SK-N-SH treated with all-trans-retinoic acid at 6 μM for 48 hours (cell line): ENCODE data around the gene NYAP1.
"Not testable (repeated sequence)": the region's sequence is repeated elsewhere in the genome, so short reads cannot be mapped to it uniquely, and the experiment has no call there.

Source experiments
- ATAC-seq: fragments of 200-7000 bp; cut with Tn5 transposase; 3 replicates; pipeline ENCODE4 v1.9.1; 2020; ENCODE audit warnings: mild to moderate bottlenecking, moderate library complexity
- ARNTL ChIP-seq: fragments of 450-650 bp; formaldehyde crosslinking; IDR thresholded peaks from 2 replicates; pipeline ENCODE4 v1.5.0; 2020; ENCODE audit warnings: low read depth, mild to moderate bottlenecking, moderate library complexity, borderline replicate concordance
- BACH2 ChIP-seq: fragments of 250-450 bp; sonication (Bioruptor Pico); IDR thresholded peaks from 2 replicates; pipeline ENCODE4 v1.9.0; 2021; ENCODE audit warnings: mild to moderate bottlenecking, borderline replicate concordance
- ESRRG ChIP-seq: fragments of 250-450 bp; sonication (Bioruptor Pico); IDR thresholded peaks from 2 replicates; pipeline ENCODE4 v1.6.1; 2021; ENCODE audit warnings: mild to moderate bottlenecking
- GLIS3 ChIP-seq: fragments of 250-450 bp; sonication (Bioruptor Pico); IDR thresholded peaks from 2 replicates; pipeline ENCODE4 v1.5.0; 2020; ENCODE audit warnings: mild to moderate bottlenecking, moderate library complexity
- ISL1 ChIP-seq: fragments of 250-450 bp; sonication (Bioruptor Pico); IDR thresholded peaks from 2 replicates; pipeline ENCODE4 v2.1.2; 2022; ENCODE audit warnings: mild to moderate bottlenecking, moderate library complexity
- OSR1 ChIP-seq: fragments of 250-450 bp; sonication (Bioruptor Pico); IDR thresholded peaks from 2 replicates; pipeline ENCODE4 v1.8.0; 2022; ENCODE audit warnings: moderate library complexity, mild to moderate bottlenecking, inconsistent platforms
- PPARA ChIP-seq: fragments of 250-450 bp; sonication (Bioruptor Pico); IDR thresholded peaks from 2 replicates; pipeline ENCODE4 v1.5.0; 2020; ENCODE audit warnings: mild to moderate bottlenecking, borderline replicate concordance
- RARB ChIP-seq: fragments of 250-450 bp; sonication (Bioruptor Pico); IDR thresholded peaks from 2 replicates; pipeline ENCODE4 v1.8.0; 2021; ENCODE audit warnings: mild to moderate bottlenecking, moderate library complexity
- SNAI2 ChIP-seq: fragments of 250-450 bp; sonication (Bioruptor Pico); IDR thresholded peaks from 2 replicates; pipeline ENCODE4 v1.5.0; 2020; ENCODE audit warnings: mild to moderate bottlenecking, moderate library complexity
- TCF4 ChIP-seq: fragments of 250-450 bp; sonication (Bioruptor Pico); IDR thresholded peaks from 2 replicates; pipeline ENCODE4 v1.8.0; 2021; ENCODE audit warnings: mild to moderate bottlenecking, moderate library complexity, borderline replicate concordance
- ZC3H10 ChIP-seq: fragments of 250-450 bp; sonication (Bioruptor Pico); IDR thresholded peaks from 2 replicates; pipeline ENCODE4 v1.5.1; 2021; ENCODE audit warnings: mild to moderate bottlenecking, moderate library complexity
- ZFP3 ChIP-seq: fragments of 250-450 bp; sonication (Bioruptor Pico); IDR thresholded peaks from 2 replicates; pipeline ENCODE4 v1.5.0; 2020; ENCODE audit warnings: mild to moderate bottlenecking, moderate library complexity
- ZFP30 ChIP-seq: fragments of 450-650 bp; formaldehyde crosslinking; IDR thresholded peaks from 2 replicates; pipeline ENCODE4 v1.5.0; 2022; ENCODE audit warnings: mild to moderate bottlenecking, moderate library complexity
- ZNF565 ChIP-seq: fragments of 450-650 bp; formaldehyde crosslinking; conservative IDR thresholded peaks from 2 replicates; pipeline ENCODE4 v1.5.0; 2020; ENCODE audit warnings: low read depth, mild to moderate bottlenecking, moderate library complexity
- ZNF70 ChIP-seq: fragments of 450-650 bp; formaldehyde crosslinking; IDR thresholded peaks from 2 replicates; pipeline ENCODE4 v1.5.0; 2020; ENCODE audit warnings: mild to moderate bottlenecking, moderate library complexity
- ZNF8 ChIP-seq: fragments of 450-650 bp; formaldehyde crosslinking; IDR thresholded peaks from 2 replicates; pipeline ENCODE4 v1.5.0; 2020; ENCODE audit warnings: mild to moderate bottlenecking, moderate library complexity
- TF ChIP-seq, protein P1 (sequence below): fragments of 250-450 bp; sonication (Bioruptor Pico); IDR thresholded peaks from 2 replicates; pipeline ENCODE4 v1.5.1; 2021; ENCODE audit warnings: mild to moderate bottlenecking, moderate library complexity
- TF ChIP-seq, protein P2 (sequence below): fragments of 250-450 bp; sonication (Bioruptor Pico); IDR thresholded peaks from 2 replicates; pipeline ENCODE4 v1.8.0; 2021; ENCODE audit warnings: low read depth, mild to moderate bottlenecking, moderate library complexity, borderline replicate concordance
- TF ChIP-seq, protein P3 (sequence below): fragments of 250-450 bp; sonication (Bioruptor Pico); IDR thresholded peaks from 2 replicates; pipeline ENCODE4 v1.5.0; 2020; ENCODE audit warnings: mild to moderate bottlenecking, moderate library complexity
- TF ChIP-seq, protein P4 (sequence below): fragments of 250-450 bp; sonication (Bioruptor Pico); IDR thresholded peaks from 2 replicates; pipeline ENCODE4 v1.5.1; 2020; ENCODE audit warnings: low read depth, mild to moderate bottlenecking, moderate library complexity
- TF ChIP-seq, protein P5 (sequence below): fragments of 250-450 bp; sonication (Bioruptor Pico); IDR thresholded peaks from 2 replicates; pipeline ENCODE4 v1.8.0; 2020; ENCODE audit warnings: mild to moderate bottlenecking, moderate library complexity, borderline replicate concordance

Gene NYAP1

DNA sequence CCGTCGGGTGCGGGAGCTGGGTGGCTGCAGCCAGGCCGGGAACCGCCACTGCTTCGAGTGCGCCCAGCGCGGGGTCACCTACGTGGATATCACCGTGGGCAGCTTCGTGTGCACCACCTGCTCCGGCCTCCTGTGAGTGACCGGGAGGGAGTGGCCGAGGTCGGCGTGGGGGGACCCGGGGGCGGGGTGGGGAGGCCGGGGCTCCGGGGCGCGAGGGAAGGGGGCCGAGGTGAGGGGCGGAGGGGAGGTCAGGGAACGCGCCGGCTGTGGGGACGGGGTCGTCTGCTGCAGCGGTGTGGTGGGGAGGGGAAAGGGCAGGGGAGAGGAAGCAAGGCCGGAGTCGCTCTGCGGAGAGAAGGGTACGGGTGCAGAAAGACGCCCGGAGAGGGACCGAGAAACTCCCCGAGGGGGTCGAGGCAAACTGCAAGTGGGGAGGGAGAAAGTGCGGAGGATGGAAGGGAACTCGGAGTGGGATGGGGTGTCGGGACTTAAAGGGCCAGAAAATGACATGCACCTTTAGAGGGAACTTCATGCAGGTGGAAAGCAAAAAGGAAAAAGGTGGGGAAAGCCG, 55.8 kb downstream of the NYAP1 start:
- TF ChIP-seq ZC3H10 (CRISPR knock-in tag) (no peak), ISL1 (CRISPR knock-in tag) (no peak), BACH2 (CRISPR knock-in tag) (no peak), ARNTL (CRISPR knock-in tag) (no peak), ZNF8 (no peak), GLIS3 (CRISPR knock-in tag) (no peak), ESRRG (no peak)
- TF ChIP-seq, protein P1, sequence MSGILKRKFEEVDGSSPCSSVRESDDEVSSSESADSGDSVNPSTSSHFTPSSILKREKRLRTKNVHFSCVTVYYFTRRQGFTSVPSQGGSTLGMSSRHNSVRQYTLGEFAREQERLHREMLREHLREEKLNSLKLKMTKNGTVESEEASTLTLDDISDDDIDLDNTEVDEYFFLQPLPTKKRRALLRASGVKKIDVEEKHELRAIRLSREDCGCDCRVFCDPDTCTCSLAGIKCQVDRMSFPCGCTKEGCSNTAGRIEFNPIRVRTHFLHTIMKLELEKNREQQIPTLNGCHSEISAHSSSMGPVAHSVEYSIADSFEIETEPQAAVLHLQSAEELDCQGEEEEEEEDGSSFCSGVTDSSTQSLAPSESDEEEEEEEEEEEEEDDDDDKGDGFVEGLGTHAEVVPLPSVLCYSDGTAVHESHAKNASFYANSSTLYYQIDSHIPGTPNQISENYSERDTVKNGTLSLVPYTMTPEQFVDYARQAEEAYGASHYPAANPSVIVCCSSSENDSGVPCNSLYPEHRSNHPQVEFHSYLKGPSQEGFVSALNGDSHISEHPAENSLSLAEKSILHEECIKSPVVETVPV (CRISPR knock-in tag), result no peak
- TF ChIP-seq, protein P2, sequence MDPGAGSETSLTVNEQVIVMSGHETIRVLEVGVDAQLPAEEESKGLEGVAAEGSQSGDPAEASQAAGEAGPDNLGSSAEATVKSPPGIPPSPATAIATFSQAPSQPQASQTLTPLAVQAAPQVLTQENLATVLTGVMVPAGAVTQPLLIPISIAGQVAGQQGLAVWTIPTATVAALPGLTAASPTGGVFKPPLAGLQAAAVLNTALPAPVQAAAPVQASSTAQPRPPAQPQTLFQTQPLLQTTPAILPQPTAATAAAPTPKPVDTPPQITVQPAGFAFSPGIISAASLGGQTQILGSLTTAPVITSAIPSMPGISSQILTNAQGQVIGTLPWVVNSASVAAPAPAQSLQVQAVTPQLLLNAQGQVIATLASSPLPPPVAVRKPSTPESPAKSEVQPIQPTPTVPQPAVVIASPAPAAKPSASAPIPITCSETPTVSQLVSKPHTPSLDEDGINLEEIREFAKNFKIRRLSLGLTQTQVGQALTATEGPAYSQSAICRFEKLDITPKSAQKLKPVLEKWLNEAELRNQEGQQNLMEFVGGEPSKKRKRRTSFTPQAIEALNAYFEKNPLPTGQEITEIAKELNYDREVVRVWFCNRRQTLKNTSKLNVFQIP (CRISPR knock-in tag), result no peak
- ATAC-seq, result no peak

DNA sequence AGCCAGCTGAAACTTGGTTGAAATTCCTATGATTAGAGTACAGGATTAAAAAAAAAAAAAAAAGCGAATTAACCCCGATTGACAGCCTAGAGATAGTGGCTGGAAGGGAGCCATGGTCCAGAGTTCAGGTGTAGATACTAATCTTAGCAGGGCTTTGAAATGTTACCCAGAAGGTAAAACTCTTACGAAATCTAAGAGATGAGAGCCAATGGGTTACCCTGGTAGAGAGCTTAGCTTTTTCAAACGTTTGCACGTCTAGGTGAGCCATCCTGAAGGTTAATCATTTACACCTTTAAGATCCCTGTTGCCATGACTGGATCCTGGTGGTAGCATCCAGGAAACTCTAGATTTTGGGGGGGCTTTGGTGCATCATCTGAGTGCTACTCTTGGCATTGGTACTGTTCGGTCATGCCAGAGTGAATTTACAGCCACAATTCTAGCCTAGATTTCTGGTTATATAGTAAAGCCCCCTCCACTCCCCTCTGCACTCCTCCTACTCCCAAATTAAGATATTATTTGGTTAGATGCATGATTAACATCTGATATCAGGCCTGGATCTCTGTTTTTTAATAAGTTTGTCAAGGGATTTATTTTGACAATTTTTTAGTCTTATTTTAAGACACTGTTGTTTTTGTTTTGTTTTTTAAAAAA, 56.5 kb downstream of the NYAP1 start:
- no peak for ATAC-seq
- TF ChIP-seq ZNF70 (CRISPR knock-in tag), result no peak
- TF ChIP-seq BACH2 (CRISPR knock-in tag), result no peak

DNA sequence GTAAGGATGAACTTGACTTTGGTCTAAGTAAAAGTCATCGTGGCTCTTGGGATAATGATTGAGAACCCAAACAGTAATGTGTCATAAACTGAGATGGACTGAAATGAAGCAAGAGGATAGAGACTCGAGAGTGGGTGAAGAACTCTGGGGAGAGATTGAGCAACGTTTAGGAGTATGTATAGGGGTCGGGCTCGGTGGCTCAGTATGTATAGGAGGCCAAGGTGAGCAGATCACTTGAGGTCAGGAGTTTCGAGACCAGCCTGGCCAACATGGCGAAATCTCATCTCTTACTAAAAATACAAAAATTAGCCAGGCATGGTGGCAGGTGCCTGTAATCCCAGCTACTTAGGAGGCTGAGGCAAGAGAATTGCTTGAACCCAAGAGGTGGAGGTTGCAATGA, 57.6 kb downstream of the NYAP1 start:
- ATAC-seq, result not testable (repeated sequence)

DNA sequence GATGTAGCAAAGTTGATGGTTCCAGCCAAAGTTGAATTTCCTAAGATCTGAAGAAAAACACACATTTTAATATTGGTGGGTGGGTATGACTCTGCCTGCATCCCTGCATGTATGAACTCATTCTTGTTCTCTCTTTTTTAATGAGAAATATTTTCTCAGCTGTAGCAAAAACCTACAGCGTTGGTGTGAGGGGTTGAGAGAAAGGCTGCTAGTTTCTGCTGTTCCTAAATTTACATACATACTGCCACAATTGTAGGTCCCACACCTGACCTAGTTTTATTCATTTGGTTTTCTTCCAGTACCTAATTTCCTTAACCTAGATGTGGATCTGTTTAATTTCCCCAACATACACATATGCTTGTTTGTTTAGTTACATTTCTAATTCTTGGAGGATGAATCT, 59.9 kb downstream of the NYAP1 start:
- ATAC-seq, result no peak
- TF ChIP-seq SNAI2 (CRISPR knock-in tag) (no peak), ARNTL (CRISPR knock-in tag) (no peak), ZNF8 (no peak), ZNF70 (CRISPR knock-in tag) (no peak), ZNF565 (CRISPR knock-in tag) (no peak), GLIS3 (CRISPR knock-in tag) (no peak), RARB (CRISPR knock-in tag) (no peak), TCF4 (no peak), ESRRG (no peak), ZFP30 (CRISPR knock-in tag) (no peak), BACH2 (CRISPR knock-in tag) (no peak), OSR1 (CRISPR knock-in tag) (no peak), ISL1 (CRISPR knock-in tag) (no peak), PPARA (CRISPR knock-in tag) (no peak), ZC3H10 (CRISPR knock-in tag) (no peak), ZFP3 (no peak)
- TF ChIP-seq, protein P3, sequence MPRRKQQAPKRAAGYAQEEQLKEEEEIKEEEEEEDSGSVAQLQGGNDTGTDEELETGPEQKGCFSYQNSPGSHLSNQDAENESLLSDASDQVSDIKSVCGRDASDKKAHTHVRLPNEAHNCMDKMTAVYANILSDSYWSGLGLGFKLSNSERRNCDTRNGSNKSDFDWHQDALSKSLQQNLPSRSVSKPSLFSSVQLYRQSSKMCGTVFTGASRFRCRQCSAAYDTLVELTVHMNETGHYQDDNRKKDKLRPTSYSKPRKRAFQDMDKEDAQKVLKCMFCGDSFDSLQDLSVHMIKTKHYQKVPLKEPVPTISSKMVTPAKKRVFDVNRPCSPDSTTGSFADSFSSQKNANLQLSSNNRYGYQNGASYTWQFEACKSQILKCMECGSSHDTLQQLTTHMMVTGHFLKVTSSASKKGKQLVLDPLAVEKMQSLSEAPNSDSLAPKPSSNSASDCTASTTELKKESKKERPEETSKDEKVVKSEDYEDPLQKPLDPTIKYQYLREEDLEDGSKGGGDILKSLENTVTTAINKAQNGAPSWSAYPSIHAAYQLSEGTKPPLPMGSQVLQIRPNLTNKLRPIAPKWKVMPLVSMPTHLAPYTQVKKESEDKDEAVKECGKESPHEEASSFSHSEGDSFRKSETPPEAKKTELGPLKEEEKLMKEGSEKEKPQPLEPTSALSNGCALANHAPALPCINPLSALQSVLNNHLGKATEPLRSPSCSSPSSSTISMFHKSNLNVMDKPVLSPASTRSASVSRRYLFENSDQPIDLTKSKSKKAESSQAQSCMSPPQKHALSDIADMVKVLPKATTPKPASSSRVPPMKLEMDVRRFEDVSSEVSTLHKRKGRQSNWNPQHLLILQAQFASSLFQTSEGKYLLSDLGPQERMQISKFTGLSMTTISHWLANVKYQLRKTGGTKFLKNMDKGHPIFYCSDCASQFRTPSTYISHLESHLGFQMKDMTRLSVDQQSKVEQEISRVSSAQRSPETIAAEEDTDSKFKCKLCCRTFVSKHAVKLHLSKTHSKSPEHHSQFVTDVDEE (CRISPR knock-in tag), result no peak
- TF ChIP-seq, protein P2 (CRISPR knock-in tag), result no peak
- TF ChIP-seq, protein P4, sequence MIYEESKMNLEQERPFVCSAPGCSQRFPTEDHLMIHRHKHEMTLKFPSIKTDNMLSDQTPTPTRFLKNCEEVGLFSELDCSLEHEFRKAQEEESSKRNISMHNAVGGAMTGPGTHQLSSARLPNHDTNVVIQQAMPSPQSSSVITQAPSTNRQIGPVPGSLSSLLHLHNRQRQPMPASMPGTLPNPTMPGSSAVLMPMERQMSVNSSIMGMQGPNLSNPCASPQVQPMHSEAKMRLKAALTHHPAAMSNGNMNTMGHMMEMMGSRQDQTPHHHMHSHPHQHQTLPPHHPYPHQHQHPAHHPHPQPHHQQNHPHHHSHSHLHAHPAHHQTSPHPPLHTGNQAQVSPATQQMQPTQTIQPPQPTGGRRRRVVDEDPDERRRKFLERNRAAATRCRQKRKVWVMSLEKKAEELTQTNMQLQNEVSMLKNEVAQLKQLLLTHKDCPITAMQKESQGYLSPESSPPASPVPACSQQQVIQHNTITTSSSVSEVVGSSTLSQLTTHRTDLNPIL, result no peak
- TF ChIP-seq, protein P5, sequence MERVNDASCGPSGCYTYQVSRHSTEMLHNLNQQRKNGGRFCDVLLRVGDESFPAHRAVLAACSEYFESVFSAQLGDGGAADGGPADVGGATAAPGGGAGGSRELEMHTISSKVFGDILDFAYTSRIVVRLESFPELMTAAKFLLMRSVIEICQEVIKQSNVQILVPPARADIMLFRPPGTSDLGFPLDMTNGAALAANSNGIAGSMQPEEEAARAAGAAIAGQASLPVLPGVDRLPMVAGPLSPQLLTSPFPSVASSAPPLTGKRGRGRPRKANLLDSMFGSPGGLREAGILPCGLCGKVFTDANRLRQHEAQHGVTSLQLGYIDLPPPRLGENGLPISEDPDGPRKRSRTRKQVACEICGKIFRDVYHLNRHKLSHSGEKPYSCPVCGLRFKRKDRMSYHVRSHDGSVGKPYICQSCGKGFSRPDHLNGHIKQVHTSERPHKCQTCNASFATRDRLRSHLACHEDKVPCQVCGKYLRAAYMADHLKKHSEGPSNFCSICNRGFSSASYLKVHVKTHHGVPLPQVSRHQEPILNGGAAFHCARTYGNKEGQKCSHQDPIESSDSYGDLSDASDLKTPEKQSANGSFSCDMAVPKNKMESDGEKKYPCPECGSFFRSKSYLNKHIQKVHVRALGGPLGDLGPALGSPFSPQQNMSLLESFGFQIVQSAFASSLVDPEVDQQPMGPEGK (CRISPR knock-in tag), result no peak
